NCI-H1436 treated with DMSO at 0.1 percent for 48 hours (cell line): Measurements from ENCODE around the gene DNAH3.

Experiments
- DNase-seq: peaks from one replicate; lab custom pipeline; 2025; lab: John Stamatoyannopoulos, UW

DNAH3 gene

DNA sequence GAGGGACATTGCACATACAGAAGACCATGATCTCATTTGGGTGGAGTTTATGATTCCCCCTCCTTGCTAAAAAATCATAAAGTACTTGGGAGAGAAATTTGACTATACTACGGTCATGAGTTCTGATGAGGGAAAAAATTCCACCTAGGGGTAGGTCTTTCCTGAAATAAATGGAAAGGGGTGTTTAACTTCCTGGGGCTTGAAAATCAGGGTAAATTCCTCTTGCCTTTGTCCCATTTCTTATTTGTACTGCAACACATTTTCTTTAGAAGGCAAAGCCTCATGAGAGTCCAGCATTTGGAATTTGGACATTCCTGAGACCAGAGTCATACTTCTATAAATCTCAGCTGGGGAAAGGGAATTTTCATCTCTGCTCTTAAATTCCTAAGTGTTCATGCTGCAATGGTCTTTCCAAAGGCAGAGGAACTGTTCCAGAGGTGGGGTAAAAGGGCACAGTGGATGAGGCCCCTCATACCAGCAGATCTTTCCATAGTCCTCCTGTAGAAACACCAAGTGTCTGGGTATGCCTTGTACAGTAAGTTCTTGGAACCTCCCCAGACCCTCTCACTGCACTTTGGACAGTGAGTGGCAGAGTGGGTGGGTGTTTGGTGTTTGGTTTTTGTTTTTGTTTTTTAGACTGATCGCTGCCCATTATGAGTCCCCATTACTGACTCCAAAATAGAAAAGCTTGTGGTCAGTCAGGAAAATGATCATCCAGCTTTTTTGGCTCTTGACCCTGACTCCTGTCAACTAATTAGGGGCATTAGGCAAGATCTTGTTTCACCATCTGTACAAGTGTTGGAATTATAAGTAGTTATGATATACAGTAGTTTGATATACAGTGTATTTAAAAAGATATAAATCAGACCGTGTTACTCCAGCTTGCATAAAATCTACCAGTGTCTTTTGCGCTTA lies 244.0 kb downstream of the DNAH3 start:
- no peak for DNase-seq

GRCh38 chr16:20905576-20905975 lies 245.1 kb downstream of the DNAH3 start:
- no peak for DNase-seq

DNA sequence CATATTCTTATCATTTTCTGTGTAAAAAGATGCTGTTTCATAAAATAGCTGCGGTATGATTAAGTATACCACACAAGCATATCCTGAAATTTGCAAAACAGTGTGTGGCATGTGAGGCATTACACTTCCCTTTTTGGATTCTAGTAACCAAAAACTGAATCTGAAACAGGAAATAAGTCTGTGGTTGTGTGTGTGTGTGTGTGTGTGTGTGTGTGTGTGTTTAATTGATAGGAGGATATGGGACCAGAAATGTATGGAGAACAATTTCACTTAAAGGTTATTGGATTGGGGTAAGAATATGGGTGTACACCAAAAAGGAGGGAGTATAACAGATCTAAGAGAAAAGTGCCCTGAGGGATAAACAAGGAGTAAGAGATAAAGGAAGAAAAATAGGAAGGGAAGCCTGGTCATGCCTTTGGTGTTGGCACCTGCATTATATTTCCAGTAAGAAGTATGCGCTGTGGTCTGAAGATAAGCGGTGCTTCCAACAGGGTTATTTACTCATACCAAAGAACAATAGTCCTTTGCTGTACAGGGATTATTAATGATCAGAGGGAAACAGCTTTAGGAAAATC lies 246.1 kb downstream of the DNAH3 start:
- DNase-seq = no peak

- DNase-seq = no peak
Measured at GRCh38 chr16:20903899-20904506, 246.6 kb downstream of the DNAH3 start.

DNA sequence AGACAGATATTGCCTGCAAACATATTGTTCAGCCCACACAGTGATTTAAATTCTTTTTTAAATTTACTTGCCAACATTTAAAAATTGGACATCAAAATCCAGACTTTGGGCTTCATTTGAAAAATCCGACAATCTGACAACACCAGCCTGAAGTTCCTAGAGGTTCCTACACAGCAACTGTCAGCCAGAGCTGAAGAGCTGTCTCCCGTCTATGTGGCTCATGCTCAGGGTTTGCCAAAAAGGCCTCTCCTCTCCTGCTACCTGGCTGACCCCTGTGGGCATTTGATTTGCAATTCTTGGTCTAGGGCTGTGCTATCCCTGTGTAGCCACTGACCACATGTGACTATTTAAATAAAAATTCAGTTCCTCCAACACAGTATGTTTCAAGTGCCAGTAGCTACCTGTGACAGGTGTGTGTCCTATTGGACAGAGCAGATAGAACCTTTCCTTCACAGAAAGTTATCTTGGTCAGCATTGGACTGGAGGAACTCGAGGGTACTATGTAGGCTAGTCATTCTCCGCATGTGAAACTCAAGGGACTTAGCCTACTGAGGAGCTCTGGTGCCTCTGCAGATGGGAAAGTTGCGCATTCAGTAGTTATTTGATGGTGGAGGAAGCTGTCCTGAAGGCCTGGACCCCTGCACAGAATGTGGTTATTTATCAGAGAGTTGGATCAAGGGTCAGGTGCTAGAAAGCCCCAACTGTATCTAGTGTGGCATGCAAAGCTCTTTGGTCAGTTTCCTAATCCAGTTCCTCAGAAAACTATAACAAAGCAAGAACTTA lies 247.3 kb downstream of the DNAH3 start:
- no peak for DNase-seq

DNA sequence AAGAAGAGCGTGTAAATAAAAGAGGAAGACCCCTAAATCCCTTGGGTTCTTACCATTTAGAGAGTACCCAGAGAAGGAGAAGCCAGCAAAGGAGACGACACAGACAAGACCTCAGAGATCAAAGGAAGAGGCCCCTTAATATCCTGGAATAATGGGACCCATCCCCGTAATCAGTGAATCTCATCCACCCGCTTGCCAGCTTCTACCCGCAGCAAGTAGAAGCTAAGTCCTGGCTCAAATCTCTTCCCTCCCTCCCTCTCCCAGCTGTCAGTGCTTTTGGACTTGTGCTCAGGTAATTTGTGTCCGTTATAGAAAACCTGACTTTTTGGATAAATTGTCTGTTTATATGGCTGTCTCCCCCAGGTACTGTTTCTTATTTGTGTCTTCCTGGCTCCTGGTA lies 248.2 kb downstream of the DNAH3 start:
- DNase-seq = no peak

DNA sequence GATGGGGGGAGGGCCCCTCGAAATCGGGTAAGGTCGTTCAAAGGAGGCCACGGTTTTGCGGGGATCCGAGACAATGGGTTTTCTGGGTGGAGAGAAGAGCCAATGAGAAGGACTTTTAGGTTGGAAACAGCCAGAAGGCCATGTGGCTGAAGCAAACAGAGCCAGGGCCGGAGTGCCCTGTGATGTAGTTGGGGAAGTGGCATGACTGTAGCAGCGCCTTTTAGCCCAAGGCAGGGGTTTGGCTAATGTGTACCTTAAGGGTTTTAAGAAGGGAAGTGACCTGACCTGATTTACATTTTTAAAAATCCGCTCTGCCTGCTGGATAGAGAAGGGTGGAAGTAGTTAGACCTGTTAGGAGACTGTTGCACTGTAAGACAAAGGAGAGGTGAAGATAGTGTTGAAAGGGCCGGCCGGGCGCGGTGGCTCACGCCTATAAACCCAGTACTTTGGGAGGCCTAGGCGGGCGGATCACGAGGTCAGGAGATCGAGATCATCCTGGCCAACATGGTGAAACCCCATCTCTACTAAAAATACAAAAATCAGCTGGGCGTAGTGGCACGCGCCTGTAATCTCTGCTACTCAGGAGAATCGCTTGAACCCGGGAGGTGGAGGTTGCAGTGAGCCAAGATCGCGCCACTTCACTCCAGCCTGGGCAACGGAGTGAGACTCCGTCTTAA lies 249.1 kb downstream of the DNAH3 start:
- no peak for DNase-seq

DNA sequence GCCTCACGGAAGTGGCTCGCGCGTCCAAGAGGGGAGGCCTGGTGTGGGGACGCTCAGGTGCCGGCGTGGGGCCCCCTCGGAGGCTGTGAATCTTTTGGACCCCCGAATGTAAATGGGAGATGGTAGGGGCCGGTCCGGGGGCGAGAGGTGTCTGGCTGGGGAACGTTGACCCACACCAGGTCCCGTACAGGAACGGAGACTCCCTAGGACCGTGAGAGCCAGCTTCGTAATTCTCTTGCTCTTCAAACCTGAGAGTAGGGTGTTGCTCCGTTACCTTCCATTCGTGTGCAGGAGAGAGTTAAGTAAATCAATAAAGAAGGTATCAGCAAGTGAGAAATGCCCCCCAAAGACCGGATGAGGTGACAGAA lies 249.6 kb downstream of the DNAH3 start:
- DNase-seq = no peak

GRCh38 chr16:20900299-20901067 lies 250.2 kb downstream of the DNAH3 start, which contains the start of the genes DCUN1D3 and LYRM1:
TSS of gene DCUN1D3 (minus strand) at chr16:20900358. CDS start at chr16:20862538, 37,820 bp downstream.
TSS of gene LYRM1 (plus strand) at chr16:20900771. CDS start at chr16:20915556, 14,785 bp downstream.
- DNase-seq = peak; percentile 82

- no peak for DNase-seq
Measured at GRCh38 chr16:20899477-20900298, 251.0 kb downstream of the DNAH3 start.

- DNase-seq = no peak
Measured at GRCh38 chr16:20899071-20899470, 251.6 kb downstream of the DNAH3 start.

DNA sequence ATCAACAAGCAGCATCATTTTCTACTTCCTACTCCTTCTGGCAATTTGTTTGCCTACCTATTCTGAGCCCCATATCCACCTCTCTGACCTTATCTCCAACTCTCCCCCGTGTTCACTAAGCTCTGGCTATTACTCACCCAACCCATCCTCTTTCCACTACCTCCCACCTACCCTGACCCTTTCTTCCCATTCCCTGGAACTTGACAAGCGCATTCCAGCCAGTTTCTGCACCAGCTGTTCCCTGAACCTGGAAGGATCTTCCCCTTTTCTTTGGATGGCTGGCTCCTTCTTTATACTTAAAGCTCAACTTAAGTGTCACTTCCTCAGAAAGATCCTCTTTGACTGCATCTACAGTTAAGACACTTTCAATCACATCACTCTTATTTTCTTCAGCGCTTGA lies 252.7 kb downstream of the DNAH3 start:
- DNase-seq = no peak

GRCh38 chr16:20897253-20897897 lies 253.3 kb downstream of the DNAH3 start:
- no peak for DNase-seq

DNA sequence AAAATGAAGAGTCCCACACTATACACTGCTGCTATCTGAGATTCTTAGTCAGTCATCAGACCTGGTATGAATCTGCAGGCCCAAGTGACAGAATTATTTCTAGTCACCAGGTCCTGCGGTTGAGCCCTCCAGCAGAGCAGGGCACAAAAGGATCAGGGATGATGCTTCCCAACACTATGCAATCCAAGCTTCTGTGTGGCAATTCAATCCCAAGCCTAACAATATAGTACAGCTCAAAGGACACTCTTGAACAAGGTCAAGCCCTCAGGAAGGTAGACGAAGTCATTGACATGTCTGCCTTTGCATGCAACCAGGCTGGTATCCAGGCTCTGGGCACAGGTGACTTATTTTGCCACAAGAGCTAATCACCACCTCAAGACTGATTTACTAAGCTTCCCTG lies 256.3 kb downstream of the DNAH3 start:
- DNase-seq = no peak

DNA sequence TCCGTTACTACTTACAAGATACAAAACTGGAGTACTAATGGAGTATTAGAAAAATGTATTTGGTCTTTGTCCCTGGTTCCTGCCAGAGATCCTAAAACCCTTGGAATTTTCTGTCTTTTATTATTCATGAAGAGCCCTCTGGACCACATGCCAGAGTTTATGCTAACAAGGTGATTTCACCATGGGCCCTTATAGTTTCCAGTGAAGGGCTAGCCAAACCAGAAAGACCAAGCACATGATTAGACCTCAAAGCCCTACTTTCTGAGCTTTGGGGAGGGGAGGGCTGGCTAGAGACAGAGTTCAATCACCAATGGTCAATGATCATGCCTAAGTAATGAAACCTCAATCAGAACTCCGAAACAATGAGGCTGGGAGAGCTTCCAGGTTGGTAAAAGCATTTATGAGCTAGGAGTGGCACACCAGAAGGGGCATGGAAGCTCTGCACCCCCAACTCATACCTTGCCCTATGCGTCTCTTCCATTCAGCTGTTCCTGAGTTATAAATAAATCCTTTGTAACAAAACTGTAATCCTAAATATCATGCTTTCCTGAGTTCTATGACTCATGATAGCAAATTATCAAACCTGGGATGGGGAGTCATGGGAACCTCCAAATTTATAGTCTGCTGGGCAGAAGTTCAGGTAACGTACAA lies 260.9 kb downstream of the DNAH3 start:
- DNase-seq = no peak

DNA sequence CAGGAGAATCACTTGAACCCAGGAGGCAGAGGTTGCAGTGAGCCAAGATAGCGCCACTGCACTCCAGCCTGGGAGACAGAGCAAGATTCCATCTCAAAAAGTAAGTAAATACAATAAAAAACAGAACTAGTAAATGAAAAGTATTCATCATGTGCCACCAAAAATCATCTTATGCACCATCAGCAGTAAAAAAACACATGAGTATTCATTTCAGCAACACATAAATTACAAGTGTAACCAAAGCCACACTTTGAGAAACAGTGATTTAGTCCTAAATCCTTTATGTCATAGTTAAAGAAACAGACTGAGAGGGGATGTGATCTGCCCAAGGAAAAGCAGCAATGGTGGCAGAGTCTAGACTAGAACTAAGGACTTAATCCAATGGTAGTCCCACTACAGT lies 263.4 kb downstream of the DNAH3 start:
- DNase-seq = no peak

DNA sequence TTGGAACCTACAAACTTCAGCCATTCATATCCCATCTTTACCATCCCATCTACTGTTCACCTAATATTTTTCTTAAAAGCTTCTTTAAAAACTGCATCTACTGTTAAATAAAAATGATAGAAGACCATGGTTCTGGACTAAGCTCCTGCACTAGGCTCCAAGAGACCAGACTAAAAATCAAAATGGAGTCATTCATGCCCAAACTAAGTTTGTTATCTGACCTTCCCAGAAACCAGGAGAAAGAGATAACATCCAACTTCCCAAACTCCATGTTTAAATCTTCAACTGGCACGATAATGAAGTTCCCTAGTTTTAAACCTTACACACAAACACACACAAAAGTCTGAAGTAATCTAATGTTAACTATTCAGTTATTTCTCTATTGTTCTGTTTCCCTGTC lies 264.3 kb downstream of the DNAH3 start:
- DNase-seq = no peak

DNA sequence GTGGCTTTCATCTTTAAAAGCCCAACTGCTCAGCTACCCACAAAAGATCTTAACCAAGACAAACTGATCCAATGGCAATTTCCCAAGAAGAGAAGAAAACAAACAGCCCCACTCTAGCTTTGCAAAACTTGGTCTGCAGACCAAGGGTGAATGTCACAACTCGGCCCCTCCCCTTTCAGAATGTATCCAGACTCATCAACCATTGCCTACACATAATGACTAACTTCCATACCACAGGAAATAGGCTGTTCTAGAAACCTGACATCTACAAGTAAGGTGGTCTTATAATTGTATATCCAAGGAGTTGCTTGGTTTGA lies 266.4 kb downstream of the DNAH3 start:
- DNase-seq = no peak
